ENCODE results near the gene IFNA8.
"Not testable (repeated sequence)": the region's sequence is repeated elsewhere in the genome, so short reads cannot be mapped to it uniquely, and the experiment has no call there.

The IFNA8 gene

DNA sequence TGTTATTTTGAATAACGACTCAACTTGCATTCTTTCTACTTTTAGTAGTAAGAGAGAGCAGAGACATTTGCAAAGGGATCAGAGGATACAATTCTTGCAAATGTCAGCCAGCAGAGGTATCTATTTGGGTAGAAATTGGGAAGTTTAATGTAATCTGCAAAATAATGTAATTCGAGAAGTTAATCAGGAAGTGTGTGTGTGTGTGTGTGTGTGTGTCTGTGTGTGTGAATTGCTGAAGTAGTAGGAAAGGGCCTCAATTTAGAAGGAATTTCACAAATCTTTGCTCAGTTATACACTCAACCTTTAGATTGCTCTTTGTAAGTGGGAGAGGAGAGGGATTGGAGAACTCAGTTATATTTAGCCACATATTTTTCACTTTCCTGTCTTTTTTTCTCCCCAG, 20.3 kb downstream of the IFNA8 start:
- Histone ChIP-seq H3K4me3 (ENCODE audit: insufficient read depth, low read length, poor library complexity, severe bottlenecking) (no peak overlapping the region), H3K36me3 (ENCODE audit: low read length) (no peaks in the 10 kb centered on the region), H2AFZ (ENCODE audit: low read depth, low read length, severe bottlenecking) (no peak overlapping the region), H3K4me2 (ENCODE audit: low read depth, low read length, poor library complexity, severe bottlenecking) (no peak overlapping the region), H4K20me1 (ENCODE audit: low read depth, low read length) (no peaks in the 10 kb centered on the region), H3F3A (ENCODE audit: insufficient read depth) (no peaks in the 10 kb centered on the region), H3K9me2 (replicated peaks; ENCODE audit: insufficient read depth, low read length) (no peaks in the 10 kb centered on the region), H3K27ac (ENCODE audit: low read depth, low read length) (no peak overlapping the region), H3K27me3 (ENCODE audit: low read length) (no peaks in the 10 kb centered on the region), H3K9ac (ENCODE audit: low read length) (no peak overlapping the region), H3K9me3 (ENCODE audit: insufficient read depth, low read length) (no peaks in the 10 kb centered on the region), H3K79me2 (ENCODE audit: insufficient read depth, low read length) (no peaks in the 10 kb centered on the region)
- no peak for TF ChIP-seq EZH2phosphoT487 (conservative IDR thresholded peaks at IDR 0.05; ENCODE audit: low read length)
- no peak for TF ChIP-seq CTCF (IDR thresholded peaks at IDR 0.05; ENCODE audit: insufficient read depth, low read length, poor library complexity, severe bottlenecking)

DNA sequence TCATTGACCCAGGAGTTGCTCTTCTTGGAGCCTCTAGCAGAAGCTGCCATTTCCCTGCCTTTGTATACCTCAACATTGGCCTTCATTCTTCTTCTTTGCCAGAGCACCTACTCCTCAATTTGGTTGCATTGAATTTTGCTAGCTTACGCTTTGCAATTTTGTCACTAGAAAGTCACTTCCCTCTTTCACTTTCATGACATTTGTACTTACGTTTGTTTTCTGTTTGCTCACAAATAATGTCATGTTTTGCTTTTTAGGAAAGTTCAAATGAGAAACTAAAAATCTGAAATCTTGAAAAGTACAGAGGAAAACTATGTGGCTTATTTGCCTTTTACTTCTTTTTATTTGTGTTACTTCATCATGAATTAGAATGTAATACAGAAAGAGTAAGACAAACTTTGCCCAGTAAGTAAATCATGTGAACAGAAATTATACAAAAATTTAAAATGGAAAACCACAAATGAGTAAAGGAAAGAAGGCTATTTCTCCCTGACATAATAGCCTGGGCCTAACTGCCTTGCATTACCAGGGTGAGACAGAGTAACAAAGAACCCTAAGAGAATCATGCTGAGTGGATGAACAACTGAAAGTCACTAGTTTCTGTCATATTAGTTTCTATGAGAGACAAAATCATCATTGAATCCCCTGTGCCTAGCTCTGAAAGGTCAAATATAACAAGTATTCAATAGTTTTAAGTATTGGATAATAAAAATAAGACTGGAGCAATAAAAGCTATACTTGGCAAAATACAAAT, 23.9 kb downstream of the IFNA8 start:
- TF ChIP-seq EZH2phosphoT487 (conservative IDR thresholded peaks at IDR 0.05; ENCODE audit: low read length) (no peak), CTCF (IDR thresholded peaks at IDR 0.05; ENCODE audit: insufficient read depth, low read length, poor library complexity, severe bottlenecking) (no peak)
- H3K9ac ChIP-seq (ENCODE audit: low read length), result no peak overlapping the region
- no peak overlapping the region for H2AFZ ChIP-seq (ENCODE audit: low read depth, low read length, severe bottlenecking)
- no peaks in the 10 kb centered on the region for H3K27me3 ChIP-seq (ENCODE audit: low read length)
- no peaks in the 10 kb centered on the region for H3K79me2 ChIP-seq (ENCODE audit: insufficient read depth, low read length)
- H3K9me2 ChIP-seq (replicated peaks; ENCODE audit: insufficient read depth, low read length), result no peaks in the 10 kb centered on the region
- no peaks in the 10 kb centered on the region for H3K36me3 ChIP-seq (ENCODE audit: low read length)
- no peak overlapping the region for H3K4me2 ChIP-seq (ENCODE audit: low read depth, low read length, poor library complexity, severe bottlenecking)
- H3K4me3 ChIP-seq (ENCODE audit: insufficient read depth, low read length, poor library complexity, severe bottlenecking), result no peak overlapping the region
- H4K20me1 ChIP-seq (ENCODE audit: low read depth, low read length), result no peaks in the 10 kb centered on the region
- no peaks in the 10 kb centered on the region for H3F3A ChIP-seq (ENCODE audit: insufficient read depth)
- H3K9me3 ChIP-seq (ENCODE audit: insufficient read depth, low read length), result no peaks in the 10 kb centered on the region
- H3K27ac ChIP-seq (ENCODE audit: low read depth, low read length), result no peak overlapping the region

- TF ChIP-seq EZH2phosphoT487 (conservative IDR thresholded peaks at IDR 0.05; ENCODE audit: low read length) (no peak), CTCF (IDR thresholded peaks at IDR 0.05; ENCODE audit: insufficient read depth, low read length, poor library complexity, severe bottlenecking) (peak; percentile 90)
- no peak overlapping the region for H2AFZ ChIP-seq (ENCODE audit: low read depth, low read length, severe bottlenecking)
- no peak overlapping the region for H3K4me2 ChIP-seq (ENCODE audit: low read depth, low read length, poor library complexity, severe bottlenecking)
- H4K20me1 ChIP-seq (ENCODE audit: low read depth, low read length), result no peaks in the 10 kb centered on the region
- no peaks in the 10 kb centered on the region for H3K79me2 ChIP-seq (ENCODE audit: insufficient read depth, low read length)
- no peak overlapping the region for H3K9ac ChIP-seq (ENCODE audit: low read length)
- H3K9me3 ChIP-seq (ENCODE audit: insufficient read depth, low read length), result no peaks in the 10 kb centered on the region
- no peak overlapping the region for H3K27ac ChIP-seq (ENCODE audit: low read depth, low read length)
- H3K27me3 ChIP-seq (ENCODE audit: low read length), result no peaks in the 10 kb centered on the region
- H3F3A ChIP-seq (ENCODE audit: insufficient read depth), result no peaks in the 10 kb centered on the region
- no peak overlapping the region for H3K4me3 ChIP-seq (ENCODE audit: insufficient read depth, low read length, poor library complexity, severe bottlenecking)
- no peaks in the 10 kb centered on the region for H3K9me2 ChIP-seq (replicated peaks; ENCODE audit: insufficient read depth, low read length)
- H3K36me3 ChIP-seq (ENCODE audit: low read length), result no peaks in the 10 kb centered on the region
Observed at GRCh38 chr9:21434202-21435014, 25.5 kb downstream of the IFNA8 start.

DNA sequence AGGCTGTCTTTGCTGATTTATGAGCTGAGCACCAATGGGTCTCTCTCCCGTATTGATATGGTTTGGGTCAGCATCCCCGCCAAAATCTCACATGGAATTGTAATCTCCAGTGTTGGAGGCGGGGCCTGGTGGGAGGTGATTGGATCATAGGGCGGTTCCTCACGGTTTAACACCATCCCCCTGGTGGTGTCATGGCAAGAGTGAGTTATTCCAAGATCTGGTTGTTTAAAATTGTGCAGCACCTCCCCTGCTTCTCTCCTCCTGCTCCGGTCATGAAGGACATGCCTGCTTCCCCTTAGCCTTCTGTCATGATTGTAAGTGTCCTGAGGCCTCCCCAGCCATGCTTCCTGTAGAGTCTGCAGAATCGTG, 26.1 kb downstream of the IFNA8 start:
- H2AFZ ChIP-seq (ENCODE audit: low read depth, low read length, severe bottlenecking); H3K4me2 ChIP-seq (ENCODE audit: low read depth, low read length, poor library complexity, severe bottlenecking); H3K27me3 ChIP-seq (ENCODE audit: low read length); H3K36me3 ChIP-seq (ENCODE audit: low read length); H3K27ac ChIP-seq (ENCODE audit: low read depth, low read length); H3F3A ChIP-seq (ENCODE audit: insufficient read depth); H3K4me3 ChIP-seq (ENCODE audit: insufficient read depth, low read length, poor library complexity, severe bottlenecking); H3K9me3 ChIP-seq (ENCODE audit: insufficient read depth, low read length); H3K79me2 ChIP-seq (ENCODE audit: insufficient read depth, low read length); H4K20me1 ChIP-seq (ENCODE audit: low read depth, low read length); H3K9ac ChIP-seq (ENCODE audit: low read length); H3K9me2 ChIP-seq (replicated peaks; ENCODE audit: insufficient read depth, low read length): not testable (repeated sequence)

Measured in SU-DHL-6 (cell line).